HG02588 (cell line): ENCODE measurements around the gene NCK2.

ENCODE experiments used
- ATAC-seq: cut with Tn5 transposase; IDR thresholded peaks from one replicate; pipeline ENCODE4 v1.9.1; 2021; ENCODE audit warnings: mild to moderate bottlenecking, moderate library complexity; ENCODE audit not compliant: unreplicated experiment

NCK2 gene

GRCh38 chr2:105841551-105841950 is 96.8 kb downstream of the NCK2 start:
- no peak for ATAC-seq

GRCh38 chr2:105842555-105842954 is 97.8 kb downstream of the NCK2 start:
- ATAC-seq, result no peak

- no peak for ATAC-seq
Measured at GRCh38 chr2:105843476-105844374, 99.0 kb downstream of the NCK2 start.

- ATAC-seq, result no peak
Measured at GRCh38 chr2:105845976-105846375, 101.3 kb downstream of the NCK2 start.

GRCh38 chr2:105847056-105847455 is 102.3 kb downstream of the NCK2 start:
- ATAC-seq, result no peak

- no peak for ATAC-seq
Measured at GRCh38 chr2:105848367-105848766, 103.7 kb downstream of the NCK2 start.

GRCh38 chr2:105849431-105850179 is 104.9 kb downstream of the NCK2 start:
- ATAC-seq, result no peak

GRCh38 chr2:105852066-105852465 is 107.4 kb downstream of the NCK2 start:
- ATAC-seq, result no peak

- ATAC-seq, result no peak
Measured at GRCh38 chr2:105853354-105854088, 108.8 kb downstream of the NCK2 start.

GRCh38 chr2:105854972-105855371 is 110.3 kb downstream of the NCK2 start:
- no peak for ATAC-seq

- no peak for ATAC-seq
Measured at GRCh38 chr2:105856581-105856980, 111.9 kb downstream of the NCK2 start.

GRCh38 chr2:105857076-105857740 is 112.5 kb downstream of the NCK2 start:
- no peak for ATAC-seq

- no peak for ATAC-seq
Measured at GRCh38 chr2:105858868-105859693, 114.4 kb downstream of the NCK2 start.

GRCh38 chr2:105859694-105859951 is 114.9 kb downstream of the NCK2 start:
- ATAC-seq, result no peak

- no peak for ATAC-seq
Measured at GRCh38 chr2:105860567-105860966, 115.9 kb downstream of the NCK2 start.

GRCh38 chr2:105861200-105861599 is 116.5 kb downstream of the NCK2 start:
- ATAC-seq, result no peak

GRCh38 chr2:105862843-105863242 is 118.1 kb downstream of the NCK2 start:
- no peak for ATAC-seq

- ATAC-seq, result no peak
Measured at GRCh38 chr2:105864262-105864661, 119.5 kb downstream of the NCK2 start.

GRCh38 chr2:105865222-105865913 is 120.7 kb downstream of the NCK2 start:
- ATAC-seq, result no peak
